Natural killer cell (primary cell): ENCODE measurements around the gene SLCO3A1. TPM values are rescaled to one million over a fixed set of nuclear protein-coding genes. Genes with fewer than 3 reads are reported as not detected.

ENCODE experiments used
- ATAC-seq, 3 donors: fragments of 150-1000 bp in 2 of 3; fragments of 200-7000 bp in 1 of 3; cut with Tn5 transposase; 1 replicate in 1 of 3; 2 replicates in 2 of 3; pipeline ENCODE4 v1.10.0; 2021; ENCODE audit warnings: mild to moderate bottlenecking in 2 of 3, moderate library complexity in 2 of 3
- DNase-seq, 2 donors: peaks; one replicate each; pipeline versions ENCODE4 v3.0.0 to v3.0.0-alpha.2; 2013 to 2021; ENCODE audit warnings: mixed read lengths in 1 of 2
- H3K27ac ChIP-seq: one replicate; pipeline ENCODE4 v1.5.1; 2013; ENCODE audit warnings: mild to moderate bottlenecking, low read length
- H3K27me3 ChIP-seq: one replicate; pipeline ENCODE4 v1.6.1; 2013; ENCODE audit warnings: low read length; ENCODE audit not compliant: control insufficient read depth, insufficient read depth
- H3K36me3 ChIP-seq: one replicate; pipeline ENCODE4 v1.6.1; 2013; ENCODE audit warnings: low read length; ENCODE audit not compliant: control insufficient read depth, insufficient read depth
- H3K4me1 ChIP-seq: one replicate; pipeline ENCODE4 v1.6.1; 2013; ENCODE audit warnings: low read length; ENCODE audit not compliant: control insufficient read depth, insufficient read depth
- H3K4me3 ChIP-seq: one replicate; pipeline ENCODE4 v1.5.1; 2013; ENCODE audit warnings: low read length
- H3K9me3 ChIP-seq: one replicate; pipeline ENCODE4 v1.6.1; 2013; ENCODE audit warnings: low read length; ENCODE audit not compliant: control insufficient read depth, insufficient read depth
- H3K27ac Mint-ChIP-seq, 2 donors: one replicate each; pipeline ENCODE4 v1.8.0; 2022; ENCODE audit warnings: mild to moderate bottlenecking in 2 of 2, mixed read lengths in 2 of 2, moderate library complexity in 1 of 2
- H3K27me3 Mint-ChIP-seq, 2 donors: one replicate each; pipeline ENCODE4 v1.8.0; 2022; ENCODE audit warnings: low read depth in 2 of 2, mixed read lengths in 2 of 2
- H3K36me3 Mint-ChIP-seq: one replicate; pipeline ENCODE4 v1.8.0; 2022; ENCODE audit warnings: mixed read lengths
- H3K4me1 Mint-ChIP-seq, 2 donors: one replicate each; pipeline ENCODE4 v1.8.0; 2022; ENCODE audit warnings: mixed read lengths in 2 of 2
- H3K4me3 Mint-ChIP-seq: one replicate; pipeline ENCODE4 v1.8.0; 2022; ENCODE audit warnings: mild to moderate bottlenecking, moderate library complexity, mixed read lengths
- H3K9me3 Mint-ChIP-seq, 2 donors: one replicate each; pipeline ENCODE4 v1.8.0; 2022; ENCODE audit warnings: mixed read lengths in 2 of 2
- CTCF ChIP-seq: fragments of 200-600 bp; IDR thresholded peaks from one replicate; pipeline ENCODE4 v1.8.0; 2022; ENCODE audit warnings: antibody characterized with exemption
- WGBS: methylation state at CpG from one replicate; pipeline ENCODE4 v1.1.7; 2013; ENCODE audit warnings: missing lambda C conversion rate; ENCODE audit not compliant: insufficient coverage; 5-methylcytosine and 5-hydroxymethylcytosine counted together
- intact Hi-C: fragments of 100-400 bp; cut with micrococcal nuclease; formaldehyde crosslinking; loops from one replicate; pipeline ENCODE4 v1.14.2; 2022
- total RNA-seq, 4 donors: library from RNA; stranded (reverse); fragments of 120-200 nt in 1 of 4; gene quantifications; one replicate each; pipeline versions ENCODE4 v1.2.3 to v1.2.4, GENCODE V29; 2013 to 2022

The SLCO3A1 gene
- total RNA-seq, 3 donors from 2014 or later (not counting 1 experiment from before 2014, with no cell fraction given): 48.5 to 73.5 (median 68.8) TPM

GRCh38 chr15:91975241-91975978 lies 121.9 kb downstream of the SLCO3A1 start:
- H3K36me3 Mint-ChIP-seq: no peaks in the 10 kb centered on the region
- H3K27me3 ChIP-seq: no peaks in the 10 kb centered on the region
- intact Hi-C loops: no loop called here
- peaks cover 49 to 58% of the 10 kb centered on the region in 2 donors for H3K4me1 Mint-ChIP-seq
- ATAC-seq (peak in 1 of 3 donors; percentile 29), DNase-seq (no peak)
- H3K4me1 ChIP-seq: peaks cover 5% of the 10 kb centered on the region
- no peak overlapping the region for H3K4me3 ChIP-seq
- H3K36me3 ChIP-seq: no peaks in the 10 kb centered on the region
- no peak overlapping the region for H3K27ac ChIP-seq
- H3K9me3 Mint-ChIP-seq: no peaks in the 10 kb centered on the region
- H3K9me3 ChIP-seq: no peaks in the 10 kb centered on the region
- H3K27ac Mint-ChIP-seq: no peak overlapping the region
- no peak for TF ChIP-seq CTCF
- H3K27me3 Mint-ChIP-seq: no peaks in the 10 kb centered on the region
- no peak overlapping the region for H3K4me3 Mint-ChIP-seq
- 92% methylated on average over 6 of the region's 7 CpGs for WGBS

- H3K9me3 Mint-ChIP-seq: no peaks in the 10 kb centered on the region
- intact Hi-C loops: no loop called here
- ATAC-seq: no peak
- no peak overlapping the region for H3K27ac Mint-ChIP-seq
- Histone ChIP-seq H3K9me3 (no peaks in the 10 kb centered on the region), H3K27ac (no peak overlapping the region), H3K4me3 (no peak overlapping the region), H3K27me3 (no peaks in the 10 kb centered on the region), H3K36me3 (no peaks in the 10 kb centered on the region), H3K4me1 (peaks cover 5% of the 10 kb centered on the region)
- H3K4me3 Mint-ChIP-seq: no peak overlapping the region
- DNase-seq: no peak
- no peaks in the 10 kb centered on the region for H3K27me3 Mint-ChIP-seq
- WGBS: 89% methylated on average over 2 of the region's 2 CpGs
- H3K4me1 Mint-ChIP-seq: peaks cover 53 to 63% of the 10 kb centered on the region in 2 donors
- no peaks in the 10 kb centered on the region for H3K36me3 Mint-ChIP-seq
- TF ChIP-seq CTCF: no peak
These were observed 123.5 kb downstream of the SLCO3A1 start for GRCh38 chr15:91976966-91977365.

GRCh38 chr15:91980502-91981267 lies 127.2 kb downstream of the SLCO3A1 start:
- H3K4me3 Mint-ChIP-seq: no peak overlapping the region
- no peaks in the 10 kb centered on the region for H3K36me3 Mint-ChIP-seq
- H3K27me3 Mint-ChIP-seq: no peaks in the 10 kb centered on the region
- H3K27ac Mint-ChIP-seq: no peak overlapping the region
- intact Hi-C loops: no loop called here
- H3K27me3 ChIP-seq: no peaks in the 10 kb centered on the region
- no peaks in the 10 kb centered on the region for H3K9me3 ChIP-seq
- WGBS: 94% methylated on average over 9 of the region's 9 CpGs
- ATAC-seq (no peak), DNase-seq (no peak)
- H3K36me3 ChIP-seq: no peaks in the 10 kb centered on the region
- H3K9me3 Mint-ChIP-seq: no peaks in the 10 kb centered on the region
- H3K27ac ChIP-seq: no peak overlapping the region
- no peak for TF ChIP-seq CTCF
- peaks cover under 1% of the 10 kb centered on the region for H3K4me1 ChIP-seq
- peaks cover 54 to 63% of the 10 kb centered on the region in 2 donors for H3K4me1 Mint-ChIP-seq
- H3K4me3 ChIP-seq: no peak overlapping the region
